ENCODE measurements around the gene BPI. TPM values are rescaled to one million over a fixed set of nuclear protein-coding genes. Genes with fewer than 3 reads are reported as not detected.

The BPI gene
- total RNA-seq, 1 experiment from 2014 or later: not detected

DNA sequence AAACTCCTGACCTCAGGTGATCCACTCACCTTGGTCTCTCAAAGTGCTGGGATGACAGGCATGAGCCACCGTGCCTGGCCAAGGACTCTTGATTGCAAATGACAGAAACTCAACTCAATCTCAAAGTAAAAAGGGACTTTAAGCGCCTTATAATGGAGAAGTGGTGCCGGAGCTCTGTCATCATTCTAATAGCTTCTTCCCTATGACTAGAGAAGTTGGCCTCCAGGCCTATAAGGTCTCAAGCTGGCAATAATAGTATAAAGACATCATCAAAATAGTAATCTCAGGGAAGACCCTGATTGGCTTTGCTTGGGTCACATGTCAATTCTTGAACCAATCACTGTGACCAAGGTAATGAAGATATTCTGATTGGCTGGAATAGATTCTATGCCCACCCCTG lies 34.9 kb upstream of the BPI start:
- ATAC-seq: no peak
- TF ChIP-seq RAD21 (IDR thresholded peaks at IDR 0.05; ENCODE audit: low read depth): no peak
- TF ChIP-seq, protein P1, sequence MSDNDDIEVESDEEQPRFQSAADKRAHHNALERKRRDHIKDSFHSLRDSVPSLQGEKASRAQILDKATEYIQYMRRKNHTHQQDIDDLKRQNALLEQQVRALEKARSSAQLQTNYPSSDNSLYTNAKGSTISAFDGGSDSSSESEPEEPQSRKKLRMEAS (IDR thresholded peaks at IDR 0.05): no peak
- no peak for TF ChIP-seq SP1 (IDR thresholded peaks at IDR 0.05; ENCODE audit: low read depth)
- TF ChIP-seq CEBPB (IDR thresholded peaks at IDR 0.05; ENCODE audit: low read depth): no peak
- TF ChIP-seq EGR1 (IDR thresholded peaks at IDR 0.05; ENCODE audit: low read depth): no peak
- TF ChIP-seq, protein P2, sequence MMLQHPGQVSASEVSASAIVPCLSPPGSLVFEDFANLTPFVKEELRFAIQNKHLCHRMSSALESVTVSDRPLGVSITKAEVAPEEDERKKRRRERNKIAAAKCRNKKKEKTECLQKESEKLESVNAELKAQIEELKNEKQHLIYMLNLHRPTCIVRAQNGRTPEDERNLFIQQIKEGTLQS (IDR thresholded peaks at IDR 0.05): no peak
- TF ChIP-seq TCF7L2 (IDR thresholded peaks at IDR 0.05; ENCODE audit: borderline replicate concordance, extremely low read depth, insufficient read depth, insufficient read length): no peak

DNA sequence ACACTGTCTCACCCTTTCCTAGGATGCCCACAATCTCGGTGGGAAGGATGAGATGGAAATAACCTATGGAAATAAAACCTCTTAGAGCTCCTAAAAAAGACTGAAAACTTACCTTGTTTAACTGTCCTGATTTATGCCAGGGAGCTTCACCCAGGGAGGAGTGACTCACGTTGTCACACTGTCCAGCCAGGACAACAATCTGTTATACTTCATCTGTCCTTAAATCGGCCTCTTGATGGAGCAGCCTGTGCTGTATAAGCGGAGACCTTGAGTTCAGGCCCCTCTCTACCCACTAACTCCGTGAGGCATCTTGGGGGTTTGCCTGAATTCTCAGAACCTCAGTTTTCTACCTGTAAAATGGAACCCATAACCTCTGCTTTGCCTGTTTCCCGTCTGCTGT lies 34.2 kb upstream of the BPI start:
- H2AFZ ChIP-seq (ENCODE audit: low read depth, low read length, poor library complexity, severe bottlenecking): no peak overlapping the region
- no peaks in the 10 kb centered on the region for H3K9me3 ChIP-seq (ENCODE audit: control insufficient read depth in 1 of 2, insufficient read depth in 1 of 2, low read depth in 1 of 2, low read length in 2 of 2)
- no peaks in the 10 kb centered on the region for H4K20me1 ChIP-seq (ENCODE audit: insufficient read depth)
- no peaks in the 10 kb centered on the region for H3K9me2 ChIP-seq (ENCODE audit: insufficient read depth)
- no peak overlapping the region for H3K4me2 ChIP-seq (ENCODE audit: low read length)
- CTCF ChIA-PET: no interaction called here
- peaks cover 18 to 28% of the 10 kb centered on the region in 2 experiments for H3K4me1 ChIP-seq (ENCODE audit: control insufficient read depth in 1 of 2, insufficient read depth in 2 of 2, low read length in 2 of 2)
- H3K27ac ChIP-seq (ENCODE audit: low read depth, low read length): no peak overlapping the region
- intact Hi-C loops (cut with micrococcal nuclease): no loop called here
- no peak overlapping the region for H3K9ac ChIP-seq (ENCODE audit: low read length)
- ATAC-seq (no peak), DNase-seq (ENCODE audit: low read depth, low spot score) (no peak)
- POLR2A ChIA-PET: no interaction called here
- RAD21 ChIA-PET (ENCODE audit: low non-redundant PET in 1 of 2, low total read pairs in 2 of 2, uncharacterized antibody in 2 of 2, unreplicated experiment in 2 of 2): no interaction called here
- H3K79me2 ChIP-seq (ENCODE audit: insufficient read depth, low read length): no peaks in the 10 kb centered on the region
- TF ChIP-seq, protein P3, sequence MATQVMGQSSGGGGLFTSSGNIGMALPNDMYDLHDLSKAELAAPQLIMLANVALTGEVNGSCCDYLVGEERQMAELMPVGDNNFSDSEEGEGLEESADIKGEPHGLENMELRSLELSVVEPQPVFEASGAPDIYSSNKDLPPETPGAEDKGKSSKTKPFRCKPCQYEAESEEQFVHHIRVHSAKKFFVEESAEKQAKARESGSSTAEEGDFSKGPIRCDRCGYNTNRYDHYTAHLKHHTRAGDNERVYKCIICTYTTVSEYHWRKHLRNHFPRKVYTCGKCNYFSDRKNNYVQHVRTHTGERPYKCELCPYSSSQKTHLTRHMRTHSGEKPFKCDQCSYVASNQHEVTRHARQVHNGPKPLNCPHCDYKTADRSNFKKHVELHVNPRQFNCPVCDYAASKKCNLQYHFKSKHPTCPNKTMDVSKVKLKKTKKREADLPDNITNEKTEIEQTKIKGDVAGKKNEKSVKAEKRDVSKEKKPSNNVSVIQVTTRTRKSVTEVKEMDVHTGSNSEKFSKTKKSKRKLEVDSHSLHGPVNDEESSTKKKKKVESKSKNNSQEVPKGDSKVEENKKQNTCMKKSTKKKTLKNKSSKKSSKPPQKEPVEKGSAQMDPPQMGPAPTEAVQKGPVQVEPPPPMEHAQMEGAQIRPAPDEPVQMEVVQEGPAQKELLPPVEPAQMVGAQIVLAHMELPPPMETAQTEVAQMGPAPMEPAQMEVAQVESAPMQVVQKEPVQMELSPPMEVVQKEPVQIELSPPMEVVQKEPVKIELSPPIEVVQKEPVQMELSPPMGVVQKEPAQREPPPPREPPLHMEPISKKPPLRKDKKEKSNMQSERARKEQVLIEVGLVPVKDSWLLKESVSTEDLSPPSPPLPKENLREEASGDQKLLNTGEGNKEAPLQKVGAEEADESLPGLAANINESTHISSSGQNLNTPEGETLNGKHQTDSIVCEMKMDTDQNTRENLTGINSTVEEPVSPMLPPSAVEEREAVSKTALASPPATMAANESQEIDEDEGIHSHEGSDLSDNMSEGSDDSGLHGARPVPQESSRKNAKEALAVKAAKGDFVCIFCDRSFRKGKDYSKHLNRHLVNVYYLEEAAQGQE (IDR thresholded peaks at IDR 0.05; ENCODE audit: low read depth): no peak
- TF ChIP-seq, protein P4, sequence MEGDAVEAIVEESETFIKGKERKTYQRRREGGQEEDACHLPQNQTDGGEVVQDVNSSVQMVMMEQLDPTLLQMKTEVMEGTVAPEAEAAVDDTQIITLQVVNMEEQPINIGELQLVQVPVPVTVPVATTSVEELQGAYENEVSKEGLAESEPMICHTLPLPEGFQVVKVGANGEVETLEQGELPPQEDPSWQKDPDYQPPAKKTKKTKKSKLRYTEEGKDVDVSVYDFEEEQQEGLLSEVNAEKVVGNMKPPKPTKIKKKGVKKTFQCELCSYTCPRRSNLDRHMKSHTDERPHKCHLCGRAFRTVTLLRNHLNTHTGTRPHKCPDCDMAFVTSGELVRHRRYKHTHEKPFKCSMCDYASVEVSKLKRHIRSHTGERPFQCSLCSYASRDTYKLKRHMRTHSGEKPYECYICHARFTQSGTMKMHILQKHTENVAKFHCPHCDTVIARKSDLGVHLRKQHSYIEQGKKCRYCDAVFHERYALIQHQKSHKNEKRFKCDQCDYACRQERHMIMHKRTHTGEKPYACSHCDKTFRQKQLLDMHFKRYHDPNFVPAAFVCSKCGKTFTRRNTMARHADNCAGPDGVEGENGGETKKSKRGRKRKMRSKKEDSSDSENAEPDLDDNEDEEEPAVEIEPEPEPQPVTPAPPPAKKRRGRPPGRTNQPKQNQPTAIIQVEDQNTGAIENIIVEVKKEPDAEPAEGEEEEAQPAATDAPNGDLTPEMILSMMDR (IDR thresholded peaks at IDR 0.05 in 2 of 3, conservative IDR thresholded peaks at IDR 0.05 in 1 of 3; ENCODE audit: borderline replicate concordance in 1 of 3, insufficient read depth in 1 of 3, low read depth in 2 of 3, low read length in 2 of 3): no peak
- TF ChIP-seq, protein P5, sequence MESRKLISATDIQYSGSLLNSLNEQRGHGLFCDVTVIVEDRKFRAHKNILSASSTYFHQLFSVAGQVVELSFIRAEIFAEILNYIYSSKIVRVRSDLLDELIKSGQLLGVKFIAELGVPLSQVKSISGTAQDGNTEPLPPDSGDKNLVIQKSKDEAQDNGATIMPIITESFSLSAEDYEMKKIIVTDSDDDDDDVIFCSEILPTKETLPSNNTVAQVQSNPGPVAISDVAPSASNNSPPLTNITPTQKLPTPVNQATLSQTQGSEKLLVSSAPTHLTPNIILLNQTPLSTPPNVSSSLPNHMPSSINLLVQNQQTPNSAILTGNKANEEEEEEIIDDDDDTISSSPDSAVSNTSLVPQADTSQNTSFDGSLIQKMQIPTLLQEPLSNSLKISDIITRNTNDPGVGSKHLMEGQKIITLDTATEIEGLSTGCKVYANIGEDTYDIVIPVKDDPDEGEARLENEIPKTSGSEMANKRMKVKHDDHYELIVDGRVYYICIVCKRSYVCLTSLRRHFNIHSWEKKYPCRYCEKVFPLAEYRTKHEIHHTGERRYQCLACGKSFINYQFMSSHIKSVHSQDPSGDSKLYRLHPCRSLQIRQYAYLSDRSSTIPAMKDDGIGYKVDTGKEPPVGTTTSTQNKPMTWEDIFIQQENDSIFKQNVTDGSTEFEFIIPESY (IDR thresholded peaks at IDR 0.05; ENCODE audit: extremely low read depth, insufficient replicate concordance, low read length): no peak
- no peak for TF ChIP-seq POLR2AphosphoS5 (IDR thresholded peaks at IDR 0.05; ENCODE audit: low read depth, low read length)
- no peaks in the 10 kb centered on the region for H3K36me3 ChIP-seq (ENCODE audit: control insufficient read depth in 1 of 2, insufficient read depth in 2 of 2, low read length in 2 of 2)
- H3K27me3 ChIP-seq (ENCODE audit: insufficient read depth, low read length): no peaks in the 10 kb centered on the region
- BruUV-seq (replicated peaks): no TSS peak
- H3K4me3 ChIP-seq (replicated peaks in 1 of 2; ENCODE audit: low read depth in 1 of 2, low read length in 2 of 2): no peak overlapping the region

More for the DNA sequence above, 34.9 kb upstream of the BPI start:
- ChIA-PET RAD21 (ENCODE audit: low non-redundant PET in 1 of 2, low total read pairs in 2 of 2, uncharacterized antibody in 2 of 2, unreplicated experiment in 2 of 2) (no interaction called here), CTCF (no interaction called here), POLR2A (no interaction called here)
- Histone ChIP-seq H3K9me3 (ENCODE audit: control insufficient read depth in 1 of 2, insufficient read depth in 1 of 2, low read depth in 1 of 2, low read length in 2 of 2) (no peaks in the 10 kb centered on the region), H3K27me3 (ENCODE audit: insufficient read depth, low read length) (no peaks in the 10 kb centered on the region), H3K4me2 (ENCODE audit: low read length) (no peak overlapping the region), H3K27ac (ENCODE audit: low read depth, low read length) (no peak overlapping the region), H3K79me2 (ENCODE audit: insufficient read depth, low read length) (no peaks in the 10 kb centered on the region), H3K36me3 (ENCODE audit: control insufficient read depth in 1 of 2, insufficient read depth in 2 of 2, low read length in 2 of 2) (no peaks in the 10 kb centered on the region), H4K20me1 (ENCODE audit: insufficient read depth) (no peaks in the 10 kb centered on the region), H3K9ac (ENCODE audit: low read length) (no peak overlapping the region), H3K9me2 (ENCODE audit: insufficient read depth) (no peaks in the 10 kb centered on the region), H2AFZ (ENCODE audit: low read depth, low read length, poor library complexity, severe bottlenecking) (no peak overlapping the region), H3K4me1 (ENCODE audit: control insufficient read depth in 1 of 2, insufficient read depth in 2 of 2, low read length in 2 of 2) (peaks cover 18 to 28% of the 10 kb centered on the region in 2 experiments), H3K4me3 (replicated peaks in 1 of 2; ENCODE audit: low read depth in 1 of 2, low read length in 2 of 2) (no peak overlapping the region)
- BruUV-seq (replicated peaks): no TSS peak
- no peak for DNase-seq (ENCODE audit: low read depth, low spot score)
- intact Hi-C loops (cut with micrococcal nuclease): no loop called here
